ENCODE measurements around the gene AGO3.
"Not testable (repeated sequence)": the region's sequence is repeated elsewhere in the genome, so short reads cannot be mapped to it uniquely, and the experiment has no call there.

The AGO3 gene

GRCh38 chr1:35930593-35931445, at the start of gene AGO3:
AGO3 (plus strand) TSS chr1:35931105; CDS start chr1:35931427, 322 bp downstream.
- peak; percentile 3 for DNase-seq

DNA sequence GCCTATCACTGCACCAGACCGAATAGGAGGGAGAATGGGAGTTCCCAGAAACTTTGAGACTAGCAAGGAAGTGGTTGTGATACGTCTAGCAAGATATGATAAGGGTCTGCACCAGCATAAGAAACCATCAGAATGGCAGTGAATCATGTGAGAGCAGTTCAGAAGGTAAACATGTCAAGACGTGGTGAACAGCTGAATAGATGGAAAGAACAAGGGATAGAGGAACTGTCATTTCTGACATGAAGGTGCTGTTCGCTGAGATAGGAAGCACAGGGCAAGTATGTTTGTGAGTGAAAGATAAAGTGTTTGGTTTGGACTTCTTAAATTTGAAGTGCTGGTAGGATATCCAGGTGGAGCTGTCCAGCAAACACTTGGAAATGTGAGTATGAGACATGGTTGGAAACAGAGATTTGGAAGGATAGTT, 49.0 kb upstream of the AGO3 start:
- no peak for DNase-seq

GRCh38 chr1:35882586-35882944, 48.3 kb upstream of the AGO3 start:
- DNase-seq = no peak

GRCh38 chr1:35882945-35883634, 47.8 kb upstream of the AGO3 start, which contains the start of gene AGO1:
AGO1 (plus strand) TSS chr1:35883209; CDS start chr1:35883422, 213 bp downstream.
- DNase-seq = peak; percentile 35

DNA sequence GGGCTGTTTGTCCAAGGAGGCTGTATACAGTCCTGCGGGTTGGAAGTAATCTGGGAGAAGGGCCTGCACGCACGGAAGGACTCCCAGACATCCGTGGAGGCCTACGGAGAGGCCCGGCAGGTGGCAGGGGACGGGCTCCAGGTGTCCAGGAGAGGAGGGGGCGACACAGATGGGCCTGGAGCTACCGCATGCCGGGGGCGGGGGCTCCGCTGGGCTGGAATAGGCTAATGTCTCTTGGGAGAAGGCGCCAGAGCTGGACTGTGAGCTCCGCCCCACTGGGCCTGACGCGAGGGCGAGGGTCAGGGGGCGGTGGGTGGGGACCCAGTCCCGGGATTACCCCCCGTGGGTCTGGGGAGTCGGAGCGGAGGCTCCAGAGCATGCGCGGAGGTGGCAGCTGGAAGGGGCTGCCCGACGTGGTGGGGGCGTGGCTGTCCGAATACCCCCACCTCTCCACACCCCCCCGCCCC, 47.2 kb upstream of the AGO3 start:
- no peak for DNase-seq

GRCh38 chr1:35884934-35885333, 46.0 kb upstream of the AGO3 start:
- no peak for DNase-seq

DNA sequence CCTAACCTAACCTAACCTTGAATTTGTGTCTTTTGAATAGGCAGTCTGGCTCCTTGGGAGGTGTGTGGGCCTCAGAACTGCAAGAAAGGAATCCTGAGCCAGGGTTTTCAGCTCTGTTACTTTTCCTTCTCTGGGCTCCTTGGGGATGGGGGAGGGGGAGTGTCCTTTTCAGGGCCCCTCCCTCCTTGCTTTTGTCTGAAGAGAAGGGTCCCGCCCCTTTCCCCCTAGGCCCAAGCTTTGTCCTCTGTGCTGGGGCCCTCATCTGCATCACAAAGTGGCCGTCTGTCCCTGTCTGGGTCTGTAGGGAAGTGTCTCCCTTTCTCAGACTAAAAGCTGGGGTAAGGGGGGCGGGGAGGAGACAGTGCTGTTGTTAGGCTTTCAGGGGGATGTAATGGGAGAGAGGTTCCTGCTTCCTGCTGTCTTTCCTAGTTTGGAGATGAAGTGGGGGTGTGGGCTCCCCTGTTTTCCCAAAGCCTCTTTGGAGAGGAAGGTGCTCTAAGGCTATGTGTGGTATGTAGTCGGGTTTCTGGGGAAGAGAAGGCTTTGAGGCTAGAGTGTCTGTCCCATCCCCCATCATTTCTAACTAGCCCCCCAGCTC, 44.8 kb upstream of the AGO3 start:
- DNase-seq = no peak

DNA sequence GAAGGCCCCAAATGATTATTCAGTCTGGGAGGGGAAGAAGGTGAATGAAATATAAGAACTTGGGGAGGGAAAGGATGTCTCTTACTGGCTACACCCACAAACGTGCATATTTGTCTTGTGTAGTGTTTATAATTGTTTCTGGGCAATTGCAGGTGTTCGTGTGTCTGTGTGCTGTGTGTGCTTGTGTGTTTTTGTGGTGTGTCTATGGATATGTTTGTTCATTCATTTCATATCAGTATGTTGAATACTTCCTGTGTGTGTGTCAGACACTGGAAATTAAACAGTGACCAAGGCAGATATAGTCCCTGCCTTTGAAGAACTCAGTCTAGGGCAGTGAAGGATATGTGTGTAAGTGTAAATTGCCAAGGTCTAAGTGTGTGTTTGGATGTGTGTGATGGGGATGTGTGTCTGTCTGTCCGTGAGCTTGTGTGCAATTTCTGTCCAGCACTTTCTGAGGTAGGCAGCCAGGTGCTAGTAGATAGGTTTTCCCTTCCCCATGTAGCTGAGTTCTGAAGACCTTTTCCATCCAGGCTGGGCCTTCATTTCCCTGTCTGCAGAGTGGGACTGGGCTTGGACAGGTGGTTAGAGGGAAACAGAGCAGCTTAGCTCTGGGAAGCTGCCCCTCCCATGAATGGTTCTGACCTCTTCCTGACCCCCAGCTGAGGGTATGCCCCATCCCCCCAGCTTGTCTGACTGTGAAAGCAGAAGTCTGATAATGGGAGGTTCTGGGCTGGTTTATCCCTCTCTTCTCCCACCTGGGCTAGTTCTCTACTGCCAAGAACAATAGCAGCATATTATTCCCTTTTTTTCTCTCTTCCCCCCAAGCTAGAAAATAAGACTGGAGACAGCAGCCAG, 44.1 kb upstream of the AGO3 start:
- no peak for DNase-seq

GRCh38 chr1:35887508-35887907, 43.4 kb upstream of the AGO3 start:
- DNase-seq = no peak

DNA sequence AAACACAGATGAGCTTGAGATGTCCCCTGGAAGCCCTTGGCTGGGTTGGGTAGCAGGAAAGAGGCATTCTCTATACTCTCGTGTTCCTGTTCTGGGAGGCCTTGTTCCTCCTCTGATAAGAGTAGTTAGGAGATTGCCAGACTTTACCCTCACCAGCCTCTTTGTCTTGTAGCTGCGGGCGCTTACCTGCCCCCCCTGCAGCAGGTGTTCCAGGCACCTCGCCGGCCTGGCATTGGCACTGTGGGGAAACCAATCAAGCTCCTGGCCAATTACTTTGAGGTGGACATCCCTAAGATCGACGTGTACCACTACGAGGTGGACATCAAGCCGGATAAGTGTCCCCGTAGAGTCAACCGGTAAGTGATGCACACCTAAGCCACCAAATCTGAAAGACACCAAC, 42.6 kb upstream of the AGO3 start:
- DNase-seq = no peak

- not testable (repeated sequence) for DNase-seq
These were observed 41.9 kb upstream of the AGO3 start for GRCh38 chr1:35888981-35889380.

- DNase-seq = no peak
These were observed 37.6 kb upstream of the AGO3 start for GRCh38 chr1:35893051-35893879.

GRCh38 chr1:35894183-35894582, 36.7 kb upstream of the AGO3 start:
- DNase-seq = no peak

DNA sequence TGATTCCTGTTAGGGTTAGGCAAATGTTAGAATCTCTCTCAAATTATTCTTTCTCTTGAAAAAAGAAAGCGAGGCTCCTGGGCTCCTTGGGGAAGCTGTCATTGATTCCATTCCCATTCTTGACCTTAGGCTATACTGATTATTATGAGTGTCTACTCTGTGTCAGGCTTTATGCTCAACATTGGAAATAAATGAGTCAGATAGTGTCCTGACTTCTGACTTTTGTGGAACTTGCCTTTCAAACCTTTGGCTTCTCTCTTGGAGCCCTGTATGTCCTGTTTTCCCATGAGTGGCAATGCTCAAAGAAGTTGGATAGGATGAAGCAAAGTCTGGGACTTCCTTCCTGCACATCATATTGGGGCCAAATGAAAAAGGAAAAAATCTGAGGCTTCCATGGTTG, 36.2 kb upstream of the AGO3 start:
- DNase-seq = no peak

DNA sequence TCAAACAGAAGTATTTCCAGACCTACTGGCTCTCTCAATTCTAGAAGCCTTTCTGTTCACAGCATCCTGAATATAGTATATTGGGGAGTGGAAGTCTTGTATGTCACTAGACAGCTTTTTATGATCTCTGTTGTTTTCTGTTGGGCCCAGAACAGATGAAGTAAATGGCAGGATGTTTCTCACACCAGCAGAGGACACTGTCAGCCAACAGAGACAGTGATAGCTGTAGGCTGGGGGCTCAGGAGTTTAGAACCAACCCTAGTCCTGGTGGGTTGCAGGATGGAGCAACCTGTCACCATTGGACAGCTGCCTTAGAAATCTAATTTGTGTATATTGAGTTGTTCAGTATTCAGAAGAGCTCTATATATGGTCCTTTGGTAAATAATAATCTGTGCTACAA, 31.0 kb upstream of the AGO3 start:
- DNase-seq = no peak

DNA sequence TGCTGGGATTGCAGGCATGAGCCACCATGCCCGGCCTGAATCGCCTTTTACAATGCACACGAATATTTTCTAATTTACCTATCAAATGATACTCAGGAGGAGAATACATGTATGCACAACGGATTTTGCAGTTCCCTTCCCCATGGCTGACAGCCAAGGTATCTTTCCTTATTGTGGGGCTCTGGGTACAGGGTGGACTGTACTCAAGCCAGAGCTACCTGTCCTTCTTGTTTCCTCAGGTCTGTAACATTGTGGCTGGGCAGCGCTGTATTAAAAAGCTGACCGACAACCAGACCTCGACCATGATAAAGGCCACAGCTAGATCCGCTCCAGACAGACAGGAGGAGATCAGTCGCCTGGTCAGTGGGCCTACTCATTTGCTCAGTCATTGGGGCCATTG, 29.7 kb upstream of the AGO3 start:
- DNase-seq = no peak

DNA sequence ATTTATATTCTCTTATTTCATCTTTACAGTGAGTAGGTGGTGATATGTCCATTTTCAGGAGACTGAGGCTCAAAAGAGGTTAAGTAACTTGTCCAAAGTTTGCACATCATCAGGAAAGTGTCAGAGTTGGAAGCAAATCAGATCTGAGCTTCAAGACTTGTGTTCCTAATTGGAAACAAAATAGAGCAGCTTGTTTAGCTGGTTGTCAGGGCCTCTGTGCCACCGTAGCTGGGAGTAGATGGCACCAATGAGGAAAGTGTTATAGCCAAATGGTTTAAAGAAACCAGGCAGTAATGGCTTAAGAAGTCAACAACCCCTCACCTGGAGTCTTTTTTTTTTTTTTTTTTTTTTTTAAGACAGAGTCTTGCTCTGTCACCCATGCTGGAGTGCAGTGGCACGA, 28.2 kb upstream of the AGO3 start:
- no peak for DNase-seq

DNA sequence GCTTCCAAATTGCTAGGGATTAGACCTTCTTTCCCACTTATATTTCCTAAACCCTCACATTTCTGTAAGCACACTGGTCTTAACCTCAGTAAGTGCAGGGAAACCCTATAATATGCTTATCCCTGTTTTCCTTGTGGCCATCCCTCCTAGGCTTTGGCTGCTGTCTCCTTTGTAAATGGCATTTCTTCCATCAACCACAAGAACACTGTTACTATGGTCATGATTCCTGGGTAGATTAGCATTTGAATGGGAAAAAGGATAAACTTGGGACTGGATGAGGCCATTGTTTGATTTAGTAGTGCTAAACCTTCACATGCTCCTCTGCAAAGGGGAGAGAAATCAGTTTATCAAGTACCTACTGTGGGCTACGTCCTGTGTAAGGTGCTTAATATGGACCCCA, 16.2 kb upstream of the AGO3 start:
- no peak for DNase-seq

- DNase-seq = no peak
These were observed 15.2 kb upstream of the AGO3 start for GRCh38 chr1:35915693-35916092.

GRCh38 chr1:35923791-35924221, 7.1 kb upstream of the AGO3 start:
- no peak for DNase-seq

GRCh38 chr1:35924838-35925237, 6.1 kb upstream of the AGO3 start:
- DNase-seq = no peak

- no peak for DNase-seq
These were observed 5.2 kb upstream of the AGO3 start for GRCh38 chr1:35925741-35926140.
